ENCODE results near the gene TTC7B. TPM values are rescaled to one million over a fixed set of nuclear protein-coding genes. Genes with fewer than 3 reads are reported as not detected.

Gene TTC7B
- total RNA-seq, 1 donor from 2014 or later, result 46.0 TPM

DNA sequence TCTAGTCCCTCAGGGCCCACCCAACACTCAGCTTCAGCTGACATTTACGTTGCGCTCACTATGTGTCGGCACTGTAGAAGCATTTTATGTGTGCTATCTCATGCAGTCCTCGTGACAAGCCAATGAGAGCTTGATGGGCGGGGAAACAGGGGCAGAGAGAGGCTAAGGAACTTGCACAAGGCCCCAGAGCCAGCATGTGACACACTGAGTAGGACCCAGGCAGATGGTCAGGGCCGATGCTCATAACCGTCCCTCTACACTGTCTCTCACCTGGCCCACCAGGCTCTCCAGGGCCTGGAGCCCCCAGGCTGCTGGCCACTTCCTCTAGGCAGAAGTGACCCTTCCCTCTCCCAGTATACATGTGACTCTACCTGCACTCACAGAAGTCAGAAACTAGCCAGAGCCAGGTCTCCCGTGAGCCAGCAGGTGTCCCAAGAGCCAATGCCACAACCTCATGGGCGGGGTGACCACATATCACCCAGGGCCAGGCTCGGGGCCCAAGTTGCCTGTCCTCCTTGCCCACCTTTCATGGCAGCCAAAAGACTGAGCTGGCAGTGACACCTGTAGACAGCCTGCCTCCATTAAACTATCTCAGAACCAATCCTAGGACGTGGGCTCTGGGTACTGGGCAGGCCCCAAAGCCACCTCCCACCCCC, 38.3 kb downstream of the TTC7B start:
- TF ChIP-seq, protein P1, sequence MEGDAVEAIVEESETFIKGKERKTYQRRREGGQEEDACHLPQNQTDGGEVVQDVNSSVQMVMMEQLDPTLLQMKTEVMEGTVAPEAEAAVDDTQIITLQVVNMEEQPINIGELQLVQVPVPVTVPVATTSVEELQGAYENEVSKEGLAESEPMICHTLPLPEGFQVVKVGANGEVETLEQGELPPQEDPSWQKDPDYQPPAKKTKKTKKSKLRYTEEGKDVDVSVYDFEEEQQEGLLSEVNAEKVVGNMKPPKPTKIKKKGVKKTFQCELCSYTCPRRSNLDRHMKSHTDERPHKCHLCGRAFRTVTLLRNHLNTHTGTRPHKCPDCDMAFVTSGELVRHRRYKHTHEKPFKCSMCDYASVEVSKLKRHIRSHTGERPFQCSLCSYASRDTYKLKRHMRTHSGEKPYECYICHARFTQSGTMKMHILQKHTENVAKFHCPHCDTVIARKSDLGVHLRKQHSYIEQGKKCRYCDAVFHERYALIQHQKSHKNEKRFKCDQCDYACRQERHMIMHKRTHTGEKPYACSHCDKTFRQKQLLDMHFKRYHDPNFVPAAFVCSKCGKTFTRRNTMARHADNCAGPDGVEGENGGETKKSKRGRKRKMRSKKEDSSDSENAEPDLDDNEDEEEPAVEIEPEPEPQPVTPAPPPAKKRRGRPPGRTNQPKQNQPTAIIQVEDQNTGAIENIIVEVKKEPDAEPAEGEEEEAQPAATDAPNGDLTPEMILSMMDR (IDR thresholded peaks at IDR 0.05; ENCODE audit: insufficient read depth, low read length, poor library complexity, severe bottlenecking), result no peak
- Histone ChIP-seq H3K27me3 (ENCODE audit: control insufficient read depth, insufficient read depth, low read length) (no peaks in the 10 kb centered on the region), H3K4me3 (ENCODE audit: low read depth, low read length) (no peak overlapping the region), H3K36me3 (ENCODE audit: control insufficient read depth, insufficient read depth, low read length) (no peaks in the 10 kb centered on the region)
- no peak for DNase-seq (ENCODE audit: low read depth)

DNA sequence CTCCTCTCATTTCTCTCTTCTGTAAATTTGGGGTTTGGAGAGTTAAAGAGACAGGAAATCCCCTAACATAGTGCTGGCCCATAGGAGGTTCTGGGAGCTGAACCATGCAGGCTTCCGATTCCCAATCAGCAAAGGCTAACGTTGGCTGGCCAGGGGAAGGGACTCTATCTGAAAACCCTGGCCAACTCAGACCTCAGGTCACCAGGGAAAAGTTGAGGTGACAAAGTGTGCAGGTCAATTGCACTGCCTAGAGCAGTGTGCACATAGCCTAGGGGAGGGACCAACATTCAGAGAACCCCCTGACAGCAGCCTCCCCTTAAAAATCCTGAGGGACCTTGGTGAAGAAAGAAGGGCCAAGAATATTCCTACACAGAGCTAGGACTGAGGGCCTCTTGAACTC, 38.9 kb downstream of the TTC7B start:
- TF ChIP-seq, protein P1 (IDR thresholded peaks at IDR 0.05; ENCODE audit: insufficient read depth, low read length, poor library complexity, severe bottlenecking), result no peak
- H3K27me3 ChIP-seq (ENCODE audit: control insufficient read depth, insufficient read depth, low read length), result no peaks in the 10 kb centered on the region
- no peak for DNase-seq (ENCODE audit: low read depth)
- H3K4me3 ChIP-seq (ENCODE audit: low read depth, low read length), result no peak overlapping the region
- H3K36me3 ChIP-seq (ENCODE audit: control insufficient read depth, insufficient read depth, low read length), result no peaks in the 10 kb centered on the region

DNA sequence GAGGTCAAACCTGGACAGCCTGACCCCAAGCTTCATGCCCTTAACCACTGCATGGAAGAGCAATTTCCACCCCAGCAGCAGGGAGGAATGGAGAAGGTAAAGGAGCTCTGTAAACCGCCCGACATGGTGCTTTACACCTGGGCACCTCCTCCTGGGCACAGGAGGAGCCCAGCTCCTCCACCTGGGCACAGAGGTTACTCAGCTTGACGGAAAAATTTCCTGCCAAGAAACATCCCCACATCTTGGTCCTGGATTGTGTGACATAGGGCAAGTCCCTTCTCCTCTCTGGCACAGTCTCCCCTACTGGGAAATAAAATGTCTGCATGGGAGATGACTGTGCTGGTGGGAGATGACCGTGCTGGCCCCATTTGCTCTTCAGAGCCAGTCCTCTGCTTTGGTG, 40.8 kb downstream of the TTC7B start:
- TF ChIP-seq, protein P1 (IDR thresholded peaks at IDR 0.05; ENCODE audit: insufficient read depth, low read length, poor library complexity, severe bottlenecking), result no peak
- no peaks in the 10 kb centered on the region for H3K36me3 ChIP-seq (ENCODE audit: control insufficient read depth, insufficient read depth, low read length)
- DNase-seq (ENCODE audit: low read depth), result no peak
- no peaks in the 10 kb centered on the region for H3K27me3 ChIP-seq (ENCODE audit: control insufficient read depth, insufficient read depth, low read length)
- no peak overlapping the region for H3K4me3 ChIP-seq (ENCODE audit: low read depth, low read length)

DNA sequence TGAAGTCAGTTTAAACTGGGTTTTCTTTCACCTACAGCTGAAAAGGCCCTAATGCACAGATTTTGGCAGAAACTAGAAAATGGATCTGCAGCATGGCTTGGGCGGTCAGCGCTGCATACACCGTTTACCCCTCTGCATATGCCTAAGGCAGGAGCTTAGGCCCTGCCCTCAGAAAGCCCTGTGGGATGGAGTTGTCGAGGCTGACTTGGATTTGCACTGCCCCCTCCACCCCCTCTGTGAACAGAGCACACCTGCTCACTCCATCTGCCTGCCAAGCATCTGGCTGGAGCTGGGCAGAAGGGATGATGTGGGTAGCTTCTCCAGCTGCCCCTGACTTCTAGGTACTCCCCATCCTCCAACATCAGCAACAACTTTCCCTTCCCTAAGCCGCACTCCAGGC, 41.9 kb downstream of the TTC7B start:
- no peaks in the 10 kb centered on the region for H3K27me3 ChIP-seq (ENCODE audit: control insufficient read depth, insufficient read depth, low read length)
- TF ChIP-seq, protein P1 (IDR thresholded peaks at IDR 0.05; ENCODE audit: insufficient read depth, low read length, poor library complexity, severe bottlenecking), result no peak
- no peak for DNase-seq (ENCODE audit: low read depth)
- no peaks in the 10 kb centered on the region for H3K36me3 ChIP-seq (ENCODE audit: control insufficient read depth, insufficient read depth, low read length)
- H3K4me3 ChIP-seq (ENCODE audit: low read depth, low read length), result no peak overlapping the region

DNA sequence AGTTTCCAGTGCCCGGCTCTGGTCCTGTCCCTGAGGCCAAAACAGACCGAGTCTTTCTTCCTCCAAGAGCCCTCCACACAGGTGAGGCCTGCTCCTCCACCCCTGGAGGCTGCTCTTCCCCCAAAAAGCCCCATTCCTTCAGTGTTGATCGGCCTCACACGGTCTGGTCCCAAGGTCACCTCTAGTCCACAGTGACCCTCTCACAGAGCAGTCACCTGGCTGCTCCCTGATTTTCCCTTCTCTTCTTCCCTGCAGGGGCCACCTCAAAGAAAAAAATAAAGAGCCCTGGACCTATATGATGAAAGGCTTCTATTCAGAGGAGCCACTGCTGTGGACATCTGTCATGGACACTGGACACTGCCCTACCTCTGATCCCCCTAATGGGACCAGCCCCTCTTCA, 42.5 kb downstream of the TTC7B start:
- Histone ChIP-seq H3K4me3 (ENCODE audit: low read depth, low read length) (no peak overlapping the region), H3K27me3 (ENCODE audit: control insufficient read depth, insufficient read depth, low read length) (no peaks in the 10 kb centered on the region), H3K36me3 (ENCODE audit: control insufficient read depth, insufficient read depth, low read length) (no peaks in the 10 kb centered on the region)
- no peak for DNase-seq (ENCODE audit: low read depth)
- TF ChIP-seq, protein P1 (IDR thresholded peaks at IDR 0.05; ENCODE audit: insufficient read depth, low read length, poor library complexity, severe bottlenecking), result no peak

DNA sequence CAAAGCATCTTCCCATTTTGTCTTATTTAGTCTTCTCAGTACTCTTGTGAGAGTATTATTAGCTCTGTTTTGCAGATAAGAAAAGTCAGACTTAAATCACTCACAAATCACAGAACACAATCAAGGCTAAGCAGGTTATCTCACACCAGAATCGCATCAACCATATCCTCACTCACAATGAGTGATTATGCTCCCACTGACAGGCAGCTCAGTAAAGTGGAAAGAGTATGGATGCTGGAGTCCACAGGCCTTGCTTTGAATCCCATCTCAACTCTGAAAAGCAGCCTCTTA, 43.1 kb downstream of the TTC7B start:
- TF ChIP-seq, protein P1 (IDR thresholded peaks at IDR 0.05; ENCODE audit: insufficient read depth, low read length, poor library complexity, severe bottlenecking), result no peak
- DNase-seq (ENCODE audit: low read depth), result no peak
- no peak overlapping the region for H3K4me3 ChIP-seq (ENCODE audit: low read depth, low read length)
- H3K27me3 ChIP-seq (ENCODE audit: control insufficient read depth, insufficient read depth, low read length), result no peaks in the 10 kb centered on the region
- H3K36me3 ChIP-seq (ENCODE audit: control insufficient read depth, insufficient read depth, low read length), result no peaks in the 10 kb centered on the region
